Testis (tissue), 3 donors: ENCODE results near the gene RUSF1. TPM values are rescaled to one million over a fixed set of nuclear protein-coding genes. Genes with fewer than 3 reads are reported as not detected.

Experiments used
- DNase-seq: peaks from one replicate; pipeline ENCODE4 v3.0.0-alpha.2; 2019
- H3K27ac ChIP-seq, 2 donors: fragments of 200-600 bp; sonication (generic); one replicate each; pipeline ENCODE4 v1.5.1; 2019
- H3K27me3 ChIP-seq: fragments of 200-600 bp; sonication (generic); one replicate; pipeline ENCODE4 v1.5.1; 2019
- H3K36me3 ChIP-seq: fragments of 200-600 bp; sonication (generic); one replicate; pipeline ENCODE4 v1.5.1; 2017; ENCODE audit warnings: low read depth; ENCODE audit errors: missing control alignments
- H3K4me1 ChIP-seq: fragments of 200-600 bp; sonication (generic); one replicate; pipeline ENCODE4 v1.5.1; 2019
- H3K4me3 ChIP-seq, 2 donors: fragments of 200-600 bp; sonication (generic); one replicate each; pipeline ENCODE4 v1.5.1; 2017 to 2019
- H3K9me3 ChIP-seq: fragments of 200-600 bp; sonication (generic); one replicate; pipeline ENCODE4 v1.5.1; 2017
- POLR2A ChIP-seq: fragments of 450-650 bp; IDR thresholded peaks from one replicate; pipeline ENCODE4 v1.6.1; 2017; ENCODE audit warnings: antibody characterized with exemption, mild to moderate bottlenecking, moderate library complexity
- WGBS, 2 donors: methylation state at CpG; one replicate each; pipeline ENCODE4 v1.1.5; 2018; 5-methylcytosine and 5-hydroxymethylcytosine counted together
- intact Hi-C: fragments of 100-400 bp; cut with DNase I; formaldehyde crosslinking; loops from one replicate; pipeline ENCODE4 v1.15.1; 2023; ENCODE audit warnings: low total_unique reads
- polyA plus RNA-seq: library from polyadenylated mRNA; stranded (reverse); fragments of 350-450 nt; fragmentation: Illumina TruSeq; extraction: RNeasy Lipid Tissue Mini Kit (QIAGEN cat#74804); gene quantifications from one replicate; pipeline ENCODE4 v1.2.3, GENCODE V29; 2014; ENCODE audit warnings: low read depth, low replicate concordance; ENCODE audit not compliant: insufficient read depth
- total RNA-seq, 2 donors: library from RNA; depleted of rRNA; stranded (reverse); fragments of >200 nt; gene quantifications; one replicate each; pipeline ENCODE4 v1.2.3, GENCODE V29; 2016
- TF ChIP-seq, protein P1 (sequence below), 3 experiments: fragments of 450-650 bp in 2 of 3; fragments of 200-600 bp in 1 of 3; sonication (generic) in 1 of 3; IDR thresholded peaks; one replicate each; pipeline ENCODE4 v1.5.1; 2016 to 2019; ENCODE audit warnings: antibody characterized with exemption in 3 of 3, mild to moderate bottlenecking in 2 of 3, moderate library complexity in 1 of 3

RUSF1 gene
- total and polyA plus RNA-seq, 3 donors from 2014 or later, result 75.8 to 124 (median 102) TPM

DNA sequence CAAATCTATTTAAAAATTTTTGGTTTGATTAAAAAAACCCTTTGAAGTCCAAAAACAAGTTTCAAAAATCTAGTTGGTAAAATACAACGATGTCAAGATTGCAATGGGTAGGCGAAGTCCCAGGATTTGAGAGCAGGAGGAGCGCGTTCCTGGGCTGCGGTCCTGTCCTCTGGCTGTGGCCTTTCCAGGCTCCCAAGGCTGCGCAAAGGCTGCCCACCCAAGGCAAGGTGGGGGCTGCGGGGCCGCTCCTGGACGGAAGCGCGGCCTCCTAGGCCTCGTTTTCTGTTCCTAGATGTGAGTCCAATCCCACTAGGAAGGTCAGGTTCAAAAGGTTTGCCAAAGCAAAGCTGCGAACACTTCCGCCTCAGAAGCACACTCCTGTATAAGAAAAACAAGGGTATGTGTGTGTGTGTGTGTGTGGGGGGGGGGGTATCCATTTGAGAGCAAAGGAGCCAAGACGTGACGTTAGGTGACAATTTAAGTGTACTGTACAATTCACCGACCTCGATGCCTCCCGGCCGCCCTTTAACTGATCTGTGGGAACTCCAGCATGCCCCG is 28.7 kb upstream of the RUSF1 start:
- DNase-seq, result no peak
- H3K9me3 ChIP-seq, result no peaks in the 10 kb centered on the region
- no peaks in the 10 kb centered on the region for H3K36me3 ChIP-seq
- peak overlapping the region; percentile 41 to 47 for H3K4me3 ChIP-seq
- 54 to 66% methylated on average over 10 to 21 of the region's 21 CpGs for WGBS, 2 donors
- no peak overlapping the region for H3K27ac ChIP-seq
- no peaks in the 10 kb centered on the region for H3K27me3 ChIP-seq
- no peaks in the 10 kb centered on the region for H3K4me1 ChIP-seq
- intact Hi-C loops, result no loop called here
- no peak for TF ChIP-seq POLR2A
- TF ChIP-seq, protein P1, sequence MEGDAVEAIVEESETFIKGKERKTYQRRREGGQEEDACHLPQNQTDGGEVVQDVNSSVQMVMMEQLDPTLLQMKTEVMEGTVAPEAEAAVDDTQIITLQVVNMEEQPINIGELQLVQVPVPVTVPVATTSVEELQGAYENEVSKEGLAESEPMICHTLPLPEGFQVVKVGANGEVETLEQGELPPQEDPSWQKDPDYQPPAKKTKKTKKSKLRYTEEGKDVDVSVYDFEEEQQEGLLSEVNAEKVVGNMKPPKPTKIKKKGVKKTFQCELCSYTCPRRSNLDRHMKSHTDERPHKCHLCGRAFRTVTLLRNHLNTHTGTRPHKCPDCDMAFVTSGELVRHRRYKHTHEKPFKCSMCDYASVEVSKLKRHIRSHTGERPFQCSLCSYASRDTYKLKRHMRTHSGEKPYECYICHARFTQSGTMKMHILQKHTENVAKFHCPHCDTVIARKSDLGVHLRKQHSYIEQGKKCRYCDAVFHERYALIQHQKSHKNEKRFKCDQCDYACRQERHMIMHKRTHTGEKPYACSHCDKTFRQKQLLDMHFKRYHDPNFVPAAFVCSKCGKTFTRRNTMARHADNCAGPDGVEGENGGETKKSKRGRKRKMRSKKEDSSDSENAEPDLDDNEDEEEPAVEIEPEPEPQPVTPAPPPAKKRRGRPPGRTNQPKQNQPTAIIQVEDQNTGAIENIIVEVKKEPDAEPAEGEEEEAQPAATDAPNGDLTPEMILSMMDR (IDR thresholded peaks at IDR 0.05), result no peak

GRCh38 chr16:31535737-31536136 is 27.5 kb upstream of the RUSF1 start:
- no peak for TF ChIP-seq POLR2A
- TF ChIP-seq, protein P1 (IDR thresholded peaks at IDR 0.05), result no peak
- Histone ChIP-seq H3K4me3 (no peak overlapping the region), H3K9me3 (no peaks in the 10 kb centered on the region), H3K4me1 (no peaks in the 10 kb centered on the region), H3K36me3 (no peaks in the 10 kb centered on the region), H3K27me3 (no peaks in the 10 kb centered on the region), H3K27ac (no peak overlapping the region)
- intact Hi-C loops, result no loop called here
- 67 to 69% methylated on average over 9 of the region's 9 CpGs for WGBS, 2 donors
- DNase-seq, result no peak

DNA sequence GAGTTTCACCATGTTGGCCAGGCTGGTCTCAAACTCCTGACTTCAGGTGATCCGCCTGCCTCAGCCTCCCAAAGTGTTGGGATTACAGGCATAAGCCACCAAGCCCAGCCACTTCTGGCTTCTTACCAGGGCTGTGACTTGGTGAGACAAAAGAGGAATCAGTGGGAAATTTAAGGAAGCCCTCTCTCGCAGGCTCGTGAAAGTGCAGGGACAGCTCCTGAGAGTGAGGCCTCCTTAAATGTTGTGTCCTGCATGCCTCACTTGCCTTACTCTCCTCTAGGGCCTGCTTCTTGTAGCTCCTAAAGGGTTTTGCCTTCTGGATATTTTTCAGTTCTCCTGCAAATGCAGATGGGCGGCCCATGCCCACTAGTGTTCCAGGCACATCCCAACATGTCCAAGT is 24.7 kb upstream of the RUSF1 start:
- no peaks in the 10 kb centered on the region for H3K27me3 ChIP-seq

DNA sequence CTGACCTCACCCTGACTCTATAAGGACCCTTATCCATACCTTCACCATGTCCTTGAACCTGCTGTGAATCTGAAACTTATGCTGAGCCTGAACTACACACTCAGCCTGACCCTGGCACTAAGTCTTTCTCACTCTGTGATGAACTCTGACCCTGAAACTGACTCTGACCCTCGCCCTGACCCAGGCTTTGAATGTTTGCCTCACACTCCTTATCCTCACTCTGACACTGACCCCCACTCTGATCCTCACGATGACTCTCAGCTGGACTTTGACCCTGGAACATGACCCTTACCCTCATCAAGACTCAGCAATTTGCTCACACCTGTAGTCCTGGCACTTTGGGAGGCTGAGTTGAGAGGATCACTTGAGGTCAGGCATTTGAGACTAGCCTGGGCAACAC is 23.9 kb upstream of the RUSF1 start:
- 75 to 83% methylated on average over 2 of the region's 2 CpGs for WGBS, 2 donors
- no peaks in the 10 kb centered on the region for H3K27me3 ChIP-seq

More for the DNA sequence above, 24.7 kb upstream of the RUSF1 start:
- intact Hi-C loops, result no loop called here
- Histone ChIP-seq H3K4me3 (no peak overlapping the region), H3K4me1 (peaks cover 9% of the 10 kb centered on the region), H3K27ac (no peak overlapping the region), H3K36me3 (no peaks in the 10 kb centered on the region), H3K9me3 (no peaks in the 10 kb centered on the region)
- WGBS, 2 donors, result 75 to 90% methylated on average over 3 to 4 of the region's 4 CpGs
- TF ChIP-seq, protein P1 (IDR thresholded peaks at IDR 0.05), result no peak
- no peak for TF ChIP-seq POLR2A
- no peak for DNase-seq

DNA sequence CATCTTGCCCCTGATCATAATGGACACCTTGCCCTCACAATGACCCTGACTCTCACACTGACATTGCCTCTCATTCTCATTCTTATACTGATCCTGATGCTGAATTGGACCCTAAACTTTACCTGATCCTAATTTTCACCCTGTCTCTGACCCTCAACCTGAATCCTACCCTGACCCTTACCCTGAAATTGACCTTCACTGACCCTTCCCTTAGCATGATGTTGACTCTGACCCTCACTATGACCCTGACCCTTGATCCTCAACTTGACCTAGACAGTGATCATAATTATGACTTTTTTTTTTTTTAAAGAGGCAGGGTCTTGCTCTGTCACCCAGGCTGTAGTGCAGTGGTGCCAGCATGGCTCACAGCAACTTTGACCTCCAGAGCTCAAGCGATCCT is 22.9 kb upstream of the RUSF1 start:
- no peaks in the 10 kb centered on the region for H3K36me3 ChIP-seq
- H3K27me3 ChIP-seq, result no peaks in the 10 kb centered on the region
- peaks cover 9% of the 10 kb centered on the region for H3K4me1 ChIP-seq
- TF ChIP-seq POLR2A, result no peak
- TF ChIP-seq, protein P1 (IDR thresholded peaks at IDR 0.05), result no peak
- DNase-seq, result no peak
- no peaks in the 10 kb centered on the region for H3K9me3 ChIP-seq
- 96 to 100% methylated on average over 1 of the region's 1 CpG for WGBS, 2 donors
- no peak overlapping the region for H3K4me3 ChIP-seq
- intact Hi-C loops, result no loop called here
- H3K27ac ChIP-seq, result no peak overlapping the region

More for the DNA sequence above, 23.9 kb upstream of the RUSF1 start:
- intact Hi-C loops, result no loop called here
- Histone ChIP-seq H3K4me1 (peaks cover 9% of the 10 kb centered on the region), H3K36me3 (no peaks in the 10 kb centered on the region), H3K4me3 (no peak overlapping the region), H3K27ac (no peak overlapping the region), H3K9me3 (no peaks in the 10 kb centered on the region)
- no peak for DNase-seq
- no peak for TF ChIP-seq POLR2A
- TF ChIP-seq, protein P1 (IDR thresholded peaks at IDR 0.05), result no peak
